ENCODE data around the gene SLC6A7. TPM values are rescaled to one million over a fixed set of nuclear protein-coding genes. Genes with fewer than 3 reads are reported as not detected.

SLC6A7 gene
- total RNA-seq, 1 donor from 2014 or later, result not detected

DNA sequence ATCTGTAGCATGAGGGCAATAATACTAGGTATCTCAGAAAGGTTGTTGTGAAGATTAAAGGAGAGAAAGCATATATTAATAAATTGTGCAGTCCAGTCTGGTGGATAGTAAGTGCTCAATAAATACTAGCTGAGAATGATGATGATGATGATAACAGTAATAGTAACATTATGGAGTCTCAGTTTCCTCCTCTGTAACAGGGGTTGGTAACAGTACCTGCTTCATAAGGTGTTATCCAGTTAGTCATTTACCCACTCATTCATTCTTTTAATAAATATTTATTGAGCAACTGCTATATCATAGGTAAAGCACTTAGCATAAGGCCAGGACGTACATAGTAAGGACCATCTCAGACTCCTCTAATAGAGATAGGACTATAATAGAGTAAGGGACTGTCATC, 7.6 kb downstream of the SLC6A7 start:
- no peak for DNase-seq (ENCODE audit: low read depth)
- TF ChIP-seq, protein P1, sequence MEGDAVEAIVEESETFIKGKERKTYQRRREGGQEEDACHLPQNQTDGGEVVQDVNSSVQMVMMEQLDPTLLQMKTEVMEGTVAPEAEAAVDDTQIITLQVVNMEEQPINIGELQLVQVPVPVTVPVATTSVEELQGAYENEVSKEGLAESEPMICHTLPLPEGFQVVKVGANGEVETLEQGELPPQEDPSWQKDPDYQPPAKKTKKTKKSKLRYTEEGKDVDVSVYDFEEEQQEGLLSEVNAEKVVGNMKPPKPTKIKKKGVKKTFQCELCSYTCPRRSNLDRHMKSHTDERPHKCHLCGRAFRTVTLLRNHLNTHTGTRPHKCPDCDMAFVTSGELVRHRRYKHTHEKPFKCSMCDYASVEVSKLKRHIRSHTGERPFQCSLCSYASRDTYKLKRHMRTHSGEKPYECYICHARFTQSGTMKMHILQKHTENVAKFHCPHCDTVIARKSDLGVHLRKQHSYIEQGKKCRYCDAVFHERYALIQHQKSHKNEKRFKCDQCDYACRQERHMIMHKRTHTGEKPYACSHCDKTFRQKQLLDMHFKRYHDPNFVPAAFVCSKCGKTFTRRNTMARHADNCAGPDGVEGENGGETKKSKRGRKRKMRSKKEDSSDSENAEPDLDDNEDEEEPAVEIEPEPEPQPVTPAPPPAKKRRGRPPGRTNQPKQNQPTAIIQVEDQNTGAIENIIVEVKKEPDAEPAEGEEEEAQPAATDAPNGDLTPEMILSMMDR (conservative IDR thresholded peaks at IDR 0.05; ENCODE audit: low read depth, low read length), result no peak

DNA sequence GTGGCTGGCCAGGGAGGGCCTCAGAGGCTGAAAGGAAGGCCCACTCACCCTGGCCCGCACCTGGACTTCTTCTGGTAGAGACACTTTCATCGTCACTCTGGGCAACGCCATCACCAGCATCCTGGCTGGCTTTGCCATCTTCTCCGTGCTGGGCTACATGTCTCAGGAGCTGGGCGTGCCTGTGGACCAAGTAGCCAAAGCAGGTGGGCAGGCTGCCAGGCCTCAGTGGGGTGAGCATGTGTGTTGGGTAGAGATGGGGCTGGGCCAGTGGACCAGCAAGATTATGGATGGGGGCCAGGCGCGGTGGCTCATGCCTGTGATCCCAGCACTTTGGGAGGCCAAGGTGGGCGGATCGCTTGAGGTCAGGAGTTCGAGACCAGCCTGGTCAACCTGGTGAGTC, 12.6 kb downstream of the SLC6A7 start:
- no peak for DNase-seq (ENCODE audit: low read depth)
- no peak overlapping the region for H3K4me3 ChIP-seq (ENCODE audit: low read depth, low read length)
- TF ChIP-seq, protein P1 (conservative IDR thresholded peaks at IDR 0.05; ENCODE audit: low read depth, low read length), result no peak

More for the DNA sequence above, 7.6 kb downstream of the SLC6A7 start:
- H3K4me3 ChIP-seq (ENCODE audit: low read depth, low read length), result no peak overlapping the region

DNA sequence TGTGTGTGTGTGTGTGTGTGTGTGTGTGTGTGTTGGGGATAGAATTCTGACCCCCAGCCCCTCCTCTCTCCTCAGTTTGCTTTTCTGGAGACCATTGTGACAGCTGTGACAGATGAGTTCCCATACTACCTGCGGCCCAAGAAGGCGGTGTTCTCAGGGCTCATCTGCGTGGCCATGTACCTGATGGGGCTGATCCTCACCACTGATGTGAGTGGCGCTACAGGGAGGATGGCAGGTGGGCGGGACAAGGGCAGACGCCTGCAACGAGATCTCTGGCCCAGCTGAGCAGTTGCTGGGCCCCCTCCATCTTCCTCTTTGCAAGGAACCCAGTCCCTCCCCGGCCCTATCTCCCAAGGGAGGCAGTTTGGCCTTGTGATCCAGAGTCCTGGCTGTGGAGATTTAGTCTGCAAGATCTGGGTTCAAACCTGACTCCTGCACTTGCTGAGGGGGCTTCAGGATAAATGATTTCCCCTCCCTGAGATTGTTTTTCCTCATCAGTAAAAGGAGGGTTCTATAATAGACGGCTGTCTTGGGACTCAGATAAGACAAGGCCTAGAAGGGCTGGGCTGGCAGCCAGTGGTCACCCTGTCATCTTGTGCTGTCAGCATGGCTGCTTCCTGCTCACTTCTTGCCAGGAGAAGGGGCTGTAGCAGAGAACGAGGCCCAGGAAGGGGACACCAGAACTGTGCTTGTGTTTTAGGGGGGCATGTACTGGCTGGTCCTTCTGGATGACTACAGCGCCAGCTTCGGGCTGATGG, 14.1 kb downstream of the SLC6A7 start:
- TF ChIP-seq, protein P1 (conservative IDR thresholded peaks at IDR 0.05; ENCODE audit: low read depth, low read length), result no peak
- no peak for DNase-seq (ENCODE audit: low read depth)
- H3K4me3 ChIP-seq (ENCODE audit: low read depth, low read length), result no peak overlapping the region

DNA sequence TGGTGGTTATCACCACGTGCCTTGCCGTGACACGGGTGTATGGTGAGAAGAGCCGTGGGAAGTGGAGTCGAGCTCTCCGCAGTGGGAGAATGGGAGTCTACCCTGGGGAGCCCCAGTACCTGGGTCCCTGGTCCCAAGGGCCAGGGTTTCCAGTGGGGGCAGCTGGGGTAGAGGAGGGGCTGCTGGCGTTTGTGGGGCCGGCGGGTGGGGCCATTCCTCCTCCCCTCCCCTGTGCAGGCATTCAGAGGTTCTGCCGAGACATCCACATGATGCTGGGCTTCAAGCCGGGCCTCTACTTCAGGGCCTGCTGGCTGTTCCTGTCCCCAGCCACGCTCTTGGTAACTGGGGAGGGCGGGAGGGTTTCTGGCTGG, 14.7 kb downstream of the SLC6A7 start:
- DNase-seq (ENCODE audit: low read depth), result no peak
- no peak overlapping the region for H3K4me3 ChIP-seq (ENCODE audit: low read depth, low read length)
- TF ChIP-seq, protein P1 (conservative IDR thresholded peaks at IDR 0.05; ENCODE audit: low read depth, low read length), result no peak

DNA sequence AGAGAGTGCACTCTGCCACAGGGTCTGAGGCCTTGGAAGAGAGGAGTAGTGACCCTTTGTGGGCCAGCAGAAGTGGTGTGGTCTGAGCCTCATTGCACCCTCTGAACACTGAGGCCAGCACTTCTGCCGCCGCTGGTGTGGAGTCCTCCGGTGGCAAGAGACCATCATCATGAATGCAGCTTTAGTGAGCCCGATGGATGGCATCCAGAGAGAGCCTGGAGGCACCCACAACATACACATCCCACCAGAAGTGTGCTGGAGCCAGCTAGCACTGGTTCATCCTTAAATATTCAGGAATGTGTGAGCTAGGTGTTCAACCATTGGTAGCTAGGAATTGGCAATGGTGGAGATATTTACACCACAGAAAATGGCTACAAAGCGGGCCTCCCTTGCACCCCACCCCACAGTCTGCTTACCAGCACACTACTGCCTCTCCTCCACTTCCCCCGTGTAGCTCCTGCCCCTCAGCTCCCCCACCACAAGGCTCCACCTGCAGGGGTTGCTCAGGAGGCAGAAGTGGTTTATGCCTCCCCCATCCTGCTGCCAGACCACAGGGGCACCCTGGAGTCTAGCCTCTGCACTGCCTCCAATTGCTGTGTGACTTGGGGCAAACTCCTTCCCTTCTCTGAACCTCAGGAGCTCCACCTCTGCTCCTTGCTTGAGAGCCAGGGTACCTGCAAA, 16.4 kb downstream of the SLC6A7 start:
- H3K4me3 ChIP-seq (ENCODE audit: low read depth, low read length), result no peak overlapping the region
- TF ChIP-seq, protein P1 (conservative IDR thresholded peaks at IDR 0.05; ENCODE audit: low read depth, low read length), result no peak
- no peak for DNase-seq (ENCODE audit: low read depth)

DNA sequence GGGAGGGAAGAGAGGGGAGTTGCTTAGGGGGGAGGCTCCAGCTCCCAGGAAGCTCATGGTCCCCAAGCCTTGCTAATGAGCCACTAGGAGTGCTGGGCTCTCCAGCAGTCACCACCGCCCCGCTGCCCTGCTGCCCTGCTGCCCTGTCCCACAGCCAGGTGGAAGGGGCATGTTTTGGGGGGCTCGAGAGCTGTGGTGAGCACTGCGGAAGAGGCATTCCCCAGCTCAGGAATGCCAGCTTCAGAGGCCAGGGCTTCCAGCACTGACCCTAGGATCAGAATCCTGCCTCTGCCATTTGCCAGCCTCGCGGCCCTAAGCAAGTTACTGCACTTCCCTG, 16.9 kb downstream of the SLC6A7 start:
- DNase-seq (ENCODE audit: low read depth), result no peak
- TF ChIP-seq, protein P1 (conservative IDR thresholded peaks at IDR 0.05; ENCODE audit: low read depth, low read length), result no peak
- no peak overlapping the region for H3K4me3 ChIP-seq (ENCODE audit: low read depth, low read length)

Data from epithelial cell of proximal tubule (primary cell).